A549 (cell line): ENCODE measurements around the gene AIG1.

Experiments used
- EP300 ChIP-seq, 2 experiments: fragments of >200 bp; sonication (Bioruptor Twin); formaldehyde crosslinking; IDR thresholded peaks; 2 replicates in 1 of 2; 3 replicates in 1 of 2; pipeline ENCODE4 v1.6.1; 2016 to 2017
- POLR2A ChIP-seq: IDR thresholded peaks from 2 replicates; pipeline ENCODE4 v1.6.1; 2012; ENCODE audit warnings: mild to moderate bottlenecking, low read length
- TF ChIP-seq, protein P1 (sequence below): fragments of 450-650 bp; IDR thresholded peaks from 2 replicates; pipeline ENCODE4 v1.6.1; 2014; ENCODE audit warnings: antibody characterized with exemption
- TF ChIP-seq, protein P2 (sequence below): fragments of >200 bp; sonication (Bioruptor Twin); formaldehyde crosslinking; IDR thresholded peaks from 3 replicates; pipeline ENCODE4 v1.5.1; 2016

DNA sequence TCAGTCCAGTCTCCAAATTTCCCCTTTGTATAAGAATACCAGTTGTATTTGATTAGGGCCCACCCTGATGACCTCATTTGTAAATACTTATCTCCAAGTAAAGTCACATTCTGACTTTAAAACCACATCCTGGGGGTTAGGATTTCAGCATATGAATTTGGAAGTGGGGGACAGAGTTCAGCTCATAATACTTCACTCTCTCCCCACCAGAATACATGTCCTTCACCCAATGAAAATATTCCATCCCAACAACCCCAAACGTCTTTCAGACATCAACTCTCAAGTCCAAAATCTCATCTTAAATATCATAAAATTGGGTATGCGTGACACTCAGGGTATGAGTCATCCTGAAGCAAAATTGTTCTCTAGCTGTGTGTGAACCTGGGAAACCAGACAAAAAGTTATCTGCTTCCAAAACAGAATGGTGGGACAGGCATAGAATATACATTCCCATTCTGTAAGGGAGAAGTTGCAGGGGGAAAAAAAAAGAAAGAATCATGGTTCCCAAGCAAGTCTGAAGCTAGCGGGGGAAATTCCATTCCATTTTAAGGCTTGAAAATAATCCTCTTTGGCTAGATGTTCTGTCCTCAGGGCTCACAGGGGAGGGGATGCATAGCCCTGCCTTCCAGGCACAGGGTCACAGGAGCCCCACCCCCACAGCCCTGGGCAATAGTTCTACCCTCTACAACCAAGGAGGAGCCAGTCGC is 275.9 kb downstream of the AIG1 start:
- TF ChIP-seq POLR2A (no peak), EP300 (IDR thresholded peaks at IDR 0.05) (no peak)
- TF ChIP-seq, protein P1, sequence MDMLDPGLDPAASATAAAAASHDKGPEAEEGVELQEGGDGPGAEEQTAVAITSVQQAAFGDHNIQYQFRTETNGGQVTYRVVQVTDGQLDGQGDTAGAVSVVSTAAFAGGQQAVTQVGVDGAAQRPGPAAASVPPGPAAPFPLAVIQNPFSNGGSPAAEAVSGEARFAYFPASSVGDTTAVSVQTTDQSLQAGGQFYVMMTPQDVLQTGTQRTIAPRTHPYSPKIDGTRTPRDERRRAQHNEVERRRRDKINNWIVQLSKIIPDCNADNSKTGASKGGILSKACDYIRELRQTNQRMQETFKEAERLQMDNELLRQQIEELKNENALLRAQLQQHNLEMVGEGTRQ, result no peak
- TF ChIP-seq, protein P2, sequence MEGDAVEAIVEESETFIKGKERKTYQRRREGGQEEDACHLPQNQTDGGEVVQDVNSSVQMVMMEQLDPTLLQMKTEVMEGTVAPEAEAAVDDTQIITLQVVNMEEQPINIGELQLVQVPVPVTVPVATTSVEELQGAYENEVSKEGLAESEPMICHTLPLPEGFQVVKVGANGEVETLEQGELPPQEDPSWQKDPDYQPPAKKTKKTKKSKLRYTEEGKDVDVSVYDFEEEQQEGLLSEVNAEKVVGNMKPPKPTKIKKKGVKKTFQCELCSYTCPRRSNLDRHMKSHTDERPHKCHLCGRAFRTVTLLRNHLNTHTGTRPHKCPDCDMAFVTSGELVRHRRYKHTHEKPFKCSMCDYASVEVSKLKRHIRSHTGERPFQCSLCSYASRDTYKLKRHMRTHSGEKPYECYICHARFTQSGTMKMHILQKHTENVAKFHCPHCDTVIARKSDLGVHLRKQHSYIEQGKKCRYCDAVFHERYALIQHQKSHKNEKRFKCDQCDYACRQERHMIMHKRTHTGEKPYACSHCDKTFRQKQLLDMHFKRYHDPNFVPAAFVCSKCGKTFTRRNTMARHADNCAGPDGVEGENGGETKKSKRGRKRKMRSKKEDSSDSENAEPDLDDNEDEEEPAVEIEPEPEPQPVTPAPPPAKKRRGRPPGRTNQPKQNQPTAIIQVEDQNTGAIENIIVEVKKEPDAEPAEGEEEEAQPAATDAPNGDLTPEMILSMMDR, result no peak
